ENCODE results near the gene PRKRA. TPM values are rescaled to one million over a fixed set of nuclear protein-coding genes. Genes with fewer than 3 reads are reported as not detected.

The PRKRA gene
- total RNA-seq, 1 experiment from 2014 or later: 60.2 TPM

DNA sequence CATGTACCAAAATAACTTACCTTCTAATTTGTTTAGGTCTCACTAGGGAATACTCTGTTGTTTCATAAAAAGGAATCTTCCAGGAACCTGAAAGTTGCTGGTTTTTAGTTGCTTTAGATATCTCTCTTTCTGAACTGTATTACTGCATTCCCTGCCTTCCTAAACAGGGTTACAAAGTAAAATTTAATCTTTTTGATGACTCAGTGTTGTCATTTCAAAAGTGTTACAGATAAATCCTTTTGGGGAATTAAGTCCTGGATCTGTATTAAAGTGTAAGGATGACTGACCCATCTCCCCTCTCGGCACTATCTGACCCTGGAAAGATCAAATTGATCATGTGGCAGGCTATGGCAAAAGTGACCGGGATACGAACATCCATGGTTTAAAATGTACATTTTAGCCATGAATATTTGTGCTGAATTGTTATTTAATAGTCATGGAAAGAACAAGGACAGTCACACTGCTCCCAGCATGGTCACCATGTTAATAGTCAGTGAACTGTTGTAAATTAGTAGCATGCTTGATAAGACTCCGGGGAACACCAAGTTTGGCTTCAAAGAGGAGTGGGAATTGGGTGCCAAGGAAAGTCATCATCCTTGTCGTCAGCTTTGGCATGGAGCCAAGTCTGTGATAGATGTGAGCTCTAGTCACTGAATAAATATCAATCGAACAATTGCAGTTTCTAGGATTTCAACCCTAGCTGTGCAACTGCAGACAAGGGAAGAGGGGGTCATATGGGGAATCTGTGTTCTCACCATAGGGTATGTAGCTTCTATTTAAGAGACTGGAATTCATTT is 33.5 kb upstream of the PRKRA start:
- DNase-seq: no peak
- H3K36me3 ChIP-seq (ENCODE audit: control insufficient read depth, insufficient read depth, low read length): 0 out of 2 replicates have a peak, but pooled peaks cover 1% of the 10 kb centered on the region
- ChIA-PET POLR2A (no interaction called here), CTCF (no interaction called here)
- Mint-ChIP-seq H3K27me3 (ENCODE audit: insufficient read depth, unreplicated experiment) (no peaks in the 10 kb centered on the region), H3K36me3 (ENCODE audit: insufficient read depth, unreplicated experiment) (peaks cover 13% of the 10 kb centered on the region), H3K4me1 (ENCODE audit: low read depth, unreplicated experiment) (peaks cover 7% of the 10 kb centered on the region), H3K4me3 (ENCODE audit: unreplicated experiment) (no peak overlapping the region), H3K27ac (ENCODE audit: unreplicated experiment) (no peak overlapping the region), H3K9me3 (ENCODE audit: unreplicated experiment) (no peaks in the 10 kb centered on the region)
- H3K4me3 ChIP-seq (ENCODE audit: low read depth, low read length): no peak overlapping the region
- BruUV-seq (replicated peaks): no TSS peak
- no peak for TF ChIP-seq CTCF (IDR thresholded peaks at IDR 0.05; ENCODE audit: insufficient read depth in 1 of 2, low read depth in 1 of 2, low read length in 1 of 2, severe bottlenecking in 1 of 2, unreplicated experiment in 1 of 2)
- intact Hi-C loops (cut with micrococcal nuclease; ENCODE audit: unreplicated experiment): no loop called here
- H3K9me3 ChIP-seq: no peaks in the 10 kb centered on the region
- peaks cover 5% of the 10 kb centered on the region; the same call in 1 of the 2 replicates for H3K4me1 ChIP-seq
- no peaks in the 10 kb centered on the region for H3K27me3 ChIP-seq (replicated peaks; ENCODE audit: control insufficient read depth, insufficient read depth, low read length)

DNA sequence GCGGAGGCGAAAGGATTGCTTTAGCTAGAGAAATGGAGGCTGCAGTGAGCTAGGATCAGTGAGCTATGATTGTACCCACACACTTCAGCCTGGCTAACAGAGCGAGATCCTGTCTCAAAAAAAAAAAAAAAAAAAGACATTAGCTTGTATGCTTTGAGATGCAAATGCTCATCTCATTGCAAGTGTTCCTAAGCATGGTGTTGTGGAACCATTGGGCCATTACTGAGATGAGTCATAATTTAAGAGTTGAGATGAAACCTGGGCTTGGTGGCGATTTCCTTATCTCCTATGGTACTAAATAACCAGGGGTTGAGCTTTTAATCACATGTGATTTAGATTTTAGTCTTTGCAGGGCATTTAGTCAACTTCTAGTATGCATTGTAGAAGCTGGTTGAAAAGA is 31.5 kb upstream of the PRKRA start:
- no peak overlapping the region for H3K27ac Mint-ChIP-seq (ENCODE audit: unreplicated experiment)
- Histone ChIP-seq H3K4me1 (peaks cover 5% of the 10 kb centered on the region; the same call in 1 of the 2 replicates), H3K36me3 (ENCODE audit: control insufficient read depth, insufficient read depth, low read length) (0 out of 2 replicates have a peak, but pooled peaks cover 1% of the 10 kb centered on the region), H3K27me3 (replicated peaks; ENCODE audit: control insufficient read depth, insufficient read depth, low read length) (no peaks in the 10 kb centered on the region), H3K9me3 (no peaks in the 10 kb centered on the region), H3K4me3 (ENCODE audit: low read depth, low read length) (no peak overlapping the region)
- intact Hi-C loops (cut with micrococcal nuclease; ENCODE audit: unreplicated experiment): no loop called here
- peaks cover 5% of the 10 kb centered on the region for H3K4me1 Mint-ChIP-seq (ENCODE audit: low read depth, unreplicated experiment)
- no peaks in the 10 kb centered on the region for H3K9me3 Mint-ChIP-seq (ENCODE audit: unreplicated experiment)
- ChIA-PET POLR2A (no interaction called here), CTCF (interaction anchor here (0.7 kb wide), 1 partner anchor 40 kb away, joined by 3 read pairs; no protein-coding TSS in a partner anchor)
- DNase-seq: no peak
- H3K36me3 Mint-ChIP-seq (ENCODE audit: insufficient read depth, unreplicated experiment): peaks cover 24% of the 10 kb centered on the region
- no peak for TF ChIP-seq CTCF (IDR thresholded peaks at IDR 0.05; ENCODE audit: insufficient read depth in 1 of 2, low read depth in 1 of 2, low read length in 1 of 2, severe bottlenecking in 1 of 2, unreplicated experiment in 1 of 2)
- no TSS peak for BruUV-seq (replicated peaks)
- H3K4me3 Mint-ChIP-seq (ENCODE audit: unreplicated experiment): no peak overlapping the region
- no peaks in the 10 kb centered on the region for H3K27me3 Mint-ChIP-seq (ENCODE audit: insufficient read depth, unreplicated experiment)

DNA sequence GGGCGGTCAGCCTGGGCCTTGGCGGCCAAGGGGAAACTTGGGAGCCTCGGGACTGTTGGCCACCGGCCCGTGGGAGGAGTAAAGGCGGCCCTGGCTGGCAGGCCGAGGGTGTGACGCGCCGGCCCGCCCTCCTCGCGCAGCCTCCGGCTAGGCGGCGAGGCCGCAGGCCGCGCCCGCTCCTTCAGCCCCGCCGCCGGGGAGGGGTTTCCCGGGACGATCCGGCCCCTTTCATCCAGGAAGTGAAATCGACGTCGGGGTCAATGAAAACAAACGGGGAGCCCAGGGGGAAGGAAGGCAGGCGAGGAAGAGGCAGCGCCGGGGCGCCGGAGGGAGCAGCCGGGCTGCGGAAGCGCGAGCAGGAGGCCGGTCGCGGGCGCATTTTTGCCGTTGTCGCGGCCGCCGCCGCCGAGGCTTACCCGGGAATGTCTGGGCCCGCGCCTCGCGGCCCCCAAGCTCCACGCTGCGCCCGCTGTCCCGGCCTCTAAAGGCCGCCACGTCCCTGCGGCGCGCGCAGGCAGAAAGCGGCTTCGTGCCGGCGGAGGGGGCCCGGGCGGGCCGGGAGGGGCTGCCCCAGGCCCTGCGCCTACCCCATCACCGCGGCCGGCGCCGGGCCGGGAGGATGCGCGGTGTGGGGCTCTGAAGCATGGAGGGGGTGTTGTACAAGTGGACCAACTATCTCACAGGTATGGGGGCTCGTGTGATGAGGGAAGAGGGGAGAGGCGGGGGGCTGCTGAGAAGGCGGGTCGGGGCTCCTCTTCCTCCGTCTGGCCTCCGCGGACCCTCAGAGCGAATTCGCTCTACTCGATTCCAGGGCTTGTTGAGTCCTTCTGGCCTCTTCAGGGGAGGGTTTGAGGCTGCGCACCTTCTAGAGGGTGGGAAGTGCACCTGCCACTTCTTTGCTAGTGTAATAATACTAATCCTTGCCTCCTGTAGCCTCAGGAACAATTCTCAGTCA is 29.5 kb upstream of the PRKRA start, which contains the start of gene PLEKHA3:
PLEKHA3 (plus strand) TSS at position 231 of the 955 bp plus-strand sequence; CDS start at position 644, 413 bp downstream.
- no TSS peak for BruUV-seq (replicated peaks)
- H3K27ac Mint-ChIP-seq (ENCODE audit: unreplicated experiment): peak within 1 kb of the TSS; percentile 96
- peak; percentile 94 to 95 for DNase-seq

More for the DNA sequence above, 29.5 kb upstream of the PRKRA start, which contains the start of gene PLEKHA3:
- Histone ChIP-seq H3K27me3 (replicated peaks; ENCODE audit: control insufficient read depth, insufficient read depth, low read length) (no peaks in the 10 kb centered on the region), H3K4me1 (peaks cover 7% of the 10 kb centered on the region; the same call in 1 of the 2 replicates), H3K4me3 (ENCODE audit: low read depth, low read length) (peak within 1 kb of the TSS; percentile 60), H3K36me3 (ENCODE audit: control insufficient read depth, insufficient read depth, low read length) (no peaks in the 10 kb centered on the region), H3K9me3 (no peaks in the 10 kb centered on the region)
- H3K4me1 Mint-ChIP-seq (ENCODE audit: low read depth, unreplicated experiment): peaks cover 5% of the 10 kb centered on the region
- H3K27me3 Mint-ChIP-seq (ENCODE audit: insufficient read depth, unreplicated experiment): no peaks in the 10 kb centered on the region
- intact Hi-C loops (cut with micrococcal nuclease; ENCODE audit: unreplicated experiment): loop anchor here (1.0 to 2.0 kb wide), 4 partner anchors 9 to 368 kb away; partner anchors contain the start of genes PJVK, PRKRA and RBM45
- ChIA-PET CTCF (interaction anchor here (1.3 kb wide), 1 partner anchor 30 kb away, joined by 5 read pairs; the partner anchor contains the start of genes PJVK and PRKRA), POLR2A (interaction anchor here (1.5 kb wide), 1 partner anchor 29 kb away, joined by 22 read pairs; the partner anchor contains the start of genes PJVK and PRKRA)
- H3K36me3 Mint-ChIP-seq (ENCODE audit: insufficient read depth, unreplicated experiment): peaks cover 18% of the 10 kb centered on the region
- H3K4me3 Mint-ChIP-seq (ENCODE audit: unreplicated experiment): peak within 1 kb of the TSS; percentile 99
- no peak for TF ChIP-seq CTCF (IDR thresholded peaks at IDR 0.05; ENCODE audit: insufficient read depth in 1 of 2, low read depth in 1 of 2, low read length in 1 of 2, severe bottlenecking in 1 of 2, unreplicated experiment in 1 of 2)
- H3K9me3 Mint-ChIP-seq (ENCODE audit: unreplicated experiment): no peaks in the 10 kb centered on the region

Data from Caco-2 (cell line).